Fibroblast of gingiva (primary cell): Measurements from ENCODE around the gene ZNF865.

ENCODE experiments used
- DNase-seq: peaks from one replicate; pipeline ENCODE4 v3.0.0-alpha.2; 2011; ENCODE audit warnings: low read depth

Gene ZNF865

DNA sequence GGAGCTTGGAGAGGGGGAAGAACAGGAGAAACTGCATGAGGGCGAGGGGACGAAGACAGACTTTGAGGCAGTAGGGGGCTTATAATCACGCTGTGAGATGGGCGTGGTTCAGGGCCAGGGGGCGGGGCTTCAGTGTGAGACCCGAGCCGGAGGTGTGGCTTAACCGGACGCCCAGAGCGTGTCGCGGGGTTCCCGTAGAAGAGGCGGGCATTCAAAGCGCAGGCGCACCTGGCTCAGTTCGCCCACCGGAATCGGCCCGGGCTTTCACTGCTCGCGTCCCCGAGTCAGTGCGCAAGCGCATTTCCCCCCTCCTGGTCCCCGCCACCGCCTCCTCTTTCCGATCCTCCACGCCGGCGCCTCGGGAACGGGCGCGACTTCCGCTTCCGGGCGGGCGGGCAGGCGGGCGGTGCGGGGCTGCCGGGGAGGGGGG lies 225 bp upstream of the ZNF865 start:
- peak; percentile 94 for DNase-seq

DNA sequence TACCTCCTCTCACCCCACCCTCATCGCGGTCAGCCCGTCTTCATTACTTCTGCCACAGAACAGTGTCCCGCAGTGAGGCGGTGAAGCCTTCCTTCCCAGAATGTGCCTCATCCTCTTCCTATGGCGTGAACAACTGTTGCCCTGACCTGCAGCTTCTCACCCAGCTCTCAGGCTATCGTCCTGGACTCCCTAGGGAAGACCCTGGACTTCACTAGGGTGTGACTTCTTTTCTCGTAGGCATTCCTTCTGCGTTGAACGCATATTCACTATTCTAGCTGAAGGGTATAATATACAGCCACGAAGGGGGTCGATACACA lies 982 bp downstream of the ZNF865 start:
- DNase-seq, result no peak

DNA sequence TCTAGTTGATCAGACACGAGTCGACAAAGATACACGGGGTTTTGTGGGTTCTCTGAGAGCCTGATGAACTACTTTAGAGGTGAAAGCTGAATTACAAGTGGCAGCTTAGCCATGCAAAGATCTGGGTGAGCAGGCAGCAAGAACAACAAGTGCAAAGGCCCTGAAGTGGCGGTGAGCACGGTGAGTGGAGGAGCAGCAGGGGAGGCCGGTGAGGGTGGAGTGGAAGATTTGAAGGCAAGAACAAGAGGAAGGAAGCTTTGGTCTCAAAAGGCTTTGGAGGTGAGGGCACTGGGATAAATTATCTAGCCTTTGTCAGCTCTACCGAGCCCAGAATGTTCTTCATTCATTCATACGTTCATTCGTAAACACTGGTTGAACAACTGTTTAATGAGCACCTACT lies 1.4 kb downstream of the ZNF865 start:
- no peak for DNase-seq

DNA sequence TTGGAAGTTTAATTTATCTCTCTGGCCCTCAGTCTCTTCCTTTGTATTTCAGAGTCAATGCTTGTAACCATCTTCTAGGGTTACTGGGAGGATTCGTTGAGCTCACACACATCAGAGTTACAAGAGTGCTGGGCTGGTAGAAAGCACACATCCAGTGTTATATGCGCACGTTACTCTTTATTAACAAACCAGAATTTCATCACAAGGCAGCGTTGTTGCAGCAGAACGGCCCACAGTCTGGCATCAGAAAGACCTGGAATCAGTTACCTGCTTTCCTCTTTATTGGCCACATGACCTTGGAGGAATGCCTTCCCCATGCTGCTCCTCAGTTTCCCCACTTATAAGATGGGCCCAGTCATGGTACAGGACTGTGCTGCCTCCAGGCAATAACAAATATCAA lies 3.9 kb downstream of the ZNF865 start:
- no peak for DNase-seq

DNA sequence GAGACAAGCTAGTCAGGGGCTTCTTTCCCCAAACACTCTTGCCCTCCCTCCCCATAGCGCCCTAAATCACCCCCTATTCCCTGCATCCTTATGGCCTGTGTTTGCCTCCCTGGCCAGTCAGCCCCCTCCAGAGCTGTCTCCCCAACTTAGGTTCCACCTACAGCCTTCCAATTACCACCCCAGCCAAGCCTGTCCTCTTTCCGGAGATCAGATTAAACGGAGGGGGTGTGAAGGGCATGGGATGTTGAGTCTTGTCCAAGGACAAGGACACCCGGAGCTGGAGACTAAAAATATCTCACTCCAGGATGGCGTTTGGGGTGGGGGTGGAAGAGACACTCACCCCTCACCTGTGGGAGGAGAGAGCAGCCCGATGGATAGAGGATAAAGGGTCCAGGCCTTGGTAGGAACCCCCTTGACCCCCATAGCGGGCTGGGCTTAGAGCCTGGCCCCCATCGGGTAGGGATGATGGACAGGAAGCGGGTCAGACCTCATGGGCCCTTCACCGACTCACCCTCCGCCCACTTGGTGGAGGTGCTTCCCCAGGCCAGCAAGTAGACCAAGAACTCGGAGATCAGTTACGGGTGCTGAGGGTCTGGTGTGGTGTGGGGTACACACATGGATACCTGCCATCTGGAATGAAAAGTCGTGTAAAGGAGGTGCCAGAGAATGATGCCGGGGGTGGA lies 6.0 kb downstream of the ZNF865 start:
- DNase-seq, result no peak

DNA sequence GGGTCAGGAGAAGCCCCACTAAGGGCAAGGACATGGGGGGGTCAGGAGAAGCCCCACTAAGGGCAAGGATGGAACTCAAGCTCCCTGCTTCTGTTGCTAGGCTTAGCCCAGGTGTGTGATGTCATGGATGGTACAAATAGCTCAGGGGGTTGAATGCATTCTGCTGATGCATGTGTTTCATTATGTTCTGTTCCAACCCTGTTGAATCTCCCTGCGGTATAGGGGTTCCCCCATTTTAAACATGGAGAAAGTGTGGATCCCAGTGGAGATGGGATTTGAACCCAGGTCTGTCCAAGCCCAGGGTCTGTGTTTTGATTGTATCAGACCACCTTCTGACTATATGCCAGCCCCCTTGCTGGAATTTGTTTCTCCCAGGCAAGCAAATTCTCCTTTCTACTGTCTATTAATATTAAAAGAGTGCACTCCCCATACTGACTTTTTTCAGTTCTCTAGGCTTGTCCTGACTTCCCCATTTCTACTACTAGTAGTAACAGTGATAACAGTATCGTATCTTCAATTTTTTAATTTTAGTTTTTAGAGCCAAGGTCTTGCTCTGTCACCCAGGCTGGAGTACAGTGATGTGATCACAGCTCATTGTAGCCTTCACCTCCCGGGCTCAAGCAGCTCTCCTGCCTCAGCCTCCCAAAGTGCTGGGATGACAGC lies 6.7 kb downstream of the ZNF865 start:
- DNase-seq, result no peak

DNA sequence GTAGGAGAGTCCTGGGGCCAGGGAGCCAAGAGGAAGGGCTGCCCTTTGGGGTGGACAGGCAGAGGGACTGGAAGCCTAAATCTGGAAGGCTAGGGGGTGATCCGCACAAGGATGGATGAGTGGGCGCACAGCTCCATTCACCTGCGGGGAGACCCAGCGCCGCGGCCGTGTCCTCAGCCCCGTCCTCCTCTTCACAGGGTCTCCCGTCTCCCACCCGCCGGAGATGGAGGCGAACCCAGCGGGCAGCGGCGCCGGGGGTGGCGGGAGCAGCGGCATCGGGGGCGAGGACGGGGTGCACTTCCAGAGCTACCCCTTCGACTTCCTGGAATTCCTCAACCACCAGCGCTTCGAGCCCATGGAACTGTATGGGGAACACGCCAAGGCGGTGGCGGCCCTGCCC lies 7.9 kb downstream of the ZNF865 start:
- no peak for DNase-seq

DNA sequence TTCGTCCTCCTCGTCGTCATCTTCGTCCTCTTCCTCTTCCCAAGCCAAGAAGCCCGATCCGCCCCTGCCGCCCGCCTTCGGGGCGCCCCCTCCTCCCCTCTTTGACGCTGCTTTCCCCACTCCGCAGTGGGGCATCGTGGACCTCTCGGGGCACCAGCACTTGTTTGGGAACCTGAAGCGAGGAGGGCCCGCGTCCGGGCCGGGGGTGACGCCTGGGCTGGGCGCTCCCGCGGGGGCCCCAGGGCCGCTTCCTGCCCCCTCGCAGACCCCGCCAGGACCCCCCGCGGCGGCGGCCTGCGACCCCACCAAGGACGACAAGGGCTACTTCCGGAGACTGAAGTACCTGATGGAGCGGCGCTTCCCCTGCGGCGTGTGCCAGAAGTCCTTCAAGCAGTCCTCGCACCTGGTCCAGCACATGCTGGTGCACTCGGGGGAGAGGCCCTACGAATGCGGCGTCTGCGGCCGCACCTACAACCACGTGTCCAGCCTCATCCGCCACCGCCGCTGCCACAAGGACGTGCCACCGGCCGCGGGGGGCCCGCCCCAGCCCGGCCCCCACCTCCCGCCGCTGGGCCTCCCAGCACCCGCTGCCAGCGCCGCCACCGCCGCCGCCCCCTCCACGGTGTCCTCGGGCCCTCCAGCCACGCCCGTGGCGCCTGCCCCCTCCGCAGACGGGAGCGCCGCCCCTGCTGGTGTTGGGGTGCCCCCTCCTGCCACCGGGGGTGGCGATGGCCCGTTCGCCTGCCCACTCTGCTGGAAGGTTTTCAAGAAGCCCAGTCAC lies 8.7 kb downstream of the ZNF865 start:
- no peak for DNase-seq

DNA sequence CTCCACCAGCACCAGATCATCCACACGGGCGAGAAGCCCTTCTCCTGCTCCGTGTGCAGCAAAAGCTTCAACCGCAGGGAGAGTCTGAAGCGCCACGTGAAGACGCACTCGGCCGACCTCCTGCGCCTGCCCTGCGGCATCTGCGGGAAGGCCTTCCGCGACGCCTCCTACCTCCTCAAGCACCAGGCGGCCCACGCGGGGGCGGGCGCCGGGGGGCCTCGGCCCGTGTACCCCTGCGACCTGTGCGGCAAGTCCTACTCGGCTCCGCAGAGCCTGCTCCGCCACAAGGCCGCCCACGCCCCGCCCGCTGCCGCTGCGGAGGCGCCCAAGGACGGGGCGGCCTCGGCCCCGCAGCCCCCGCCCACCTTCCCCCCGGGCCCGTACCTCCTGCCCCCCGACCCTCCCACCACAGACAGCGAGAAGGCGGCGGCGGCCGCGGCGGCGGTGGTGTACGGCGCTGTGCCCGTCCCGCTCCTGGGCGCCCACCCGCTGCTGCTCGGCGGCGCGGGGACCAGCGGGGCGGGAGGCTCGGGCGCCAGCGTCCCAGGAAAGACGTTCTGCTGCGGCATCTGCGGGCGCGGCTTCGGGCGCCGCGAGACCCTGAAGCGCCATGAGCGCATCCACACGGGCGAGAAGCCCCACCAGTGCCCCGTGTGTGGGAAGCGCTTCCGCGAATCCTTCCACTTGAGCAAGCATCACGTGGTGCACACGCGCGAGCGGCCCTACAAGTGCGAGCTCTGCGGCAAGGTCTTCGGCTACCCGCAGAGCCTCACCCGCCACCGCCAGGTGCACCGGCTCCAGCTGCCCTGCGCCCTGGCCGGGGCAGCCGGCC lies 9.5 kb downstream of the ZNF865 start:
- DNase-seq, result no peak

DNA sequence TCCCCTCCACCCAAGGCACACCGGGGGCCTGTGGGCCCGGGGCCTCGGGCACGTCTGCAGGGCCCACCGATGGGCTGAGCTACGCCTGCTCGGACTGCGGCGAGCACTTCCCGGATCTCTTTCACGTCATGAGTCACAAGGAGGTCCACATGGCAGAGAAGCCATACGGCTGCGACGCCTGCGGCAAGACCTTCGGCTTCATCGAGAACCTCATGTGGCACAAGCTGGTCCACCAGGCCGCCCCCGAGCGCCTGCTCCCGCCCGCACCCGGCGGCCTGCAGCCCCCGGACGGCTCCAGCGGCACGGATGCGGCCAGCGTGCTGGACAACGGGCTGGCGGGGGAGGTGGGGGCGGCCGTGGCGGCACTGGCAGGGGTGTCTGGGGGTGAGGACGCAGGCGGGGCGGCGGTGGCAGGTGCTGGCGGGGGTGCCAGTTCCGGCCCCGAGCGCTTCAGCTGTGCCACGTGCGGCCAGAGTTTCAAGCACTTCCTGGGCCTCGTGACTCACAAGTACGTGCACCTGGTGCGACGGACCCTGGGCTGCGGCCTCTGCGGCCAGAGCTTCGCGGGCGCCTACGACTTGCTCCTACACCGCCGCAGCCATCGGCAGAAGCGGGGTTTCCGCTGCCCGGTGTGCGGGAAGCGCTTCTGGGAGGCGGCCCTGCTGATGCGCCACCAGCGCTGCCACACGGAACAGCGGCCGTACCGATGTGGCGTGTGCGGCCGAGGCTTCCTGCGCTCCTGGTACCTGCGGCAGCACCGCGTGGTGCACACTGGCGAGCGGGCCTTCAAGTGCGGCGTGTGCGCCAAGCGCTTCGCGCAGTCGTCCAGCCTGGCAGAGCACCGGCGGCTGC lies 10.3 kb downstream of the ZNF865 start:
- DNase-seq, result no peak

DNA sequence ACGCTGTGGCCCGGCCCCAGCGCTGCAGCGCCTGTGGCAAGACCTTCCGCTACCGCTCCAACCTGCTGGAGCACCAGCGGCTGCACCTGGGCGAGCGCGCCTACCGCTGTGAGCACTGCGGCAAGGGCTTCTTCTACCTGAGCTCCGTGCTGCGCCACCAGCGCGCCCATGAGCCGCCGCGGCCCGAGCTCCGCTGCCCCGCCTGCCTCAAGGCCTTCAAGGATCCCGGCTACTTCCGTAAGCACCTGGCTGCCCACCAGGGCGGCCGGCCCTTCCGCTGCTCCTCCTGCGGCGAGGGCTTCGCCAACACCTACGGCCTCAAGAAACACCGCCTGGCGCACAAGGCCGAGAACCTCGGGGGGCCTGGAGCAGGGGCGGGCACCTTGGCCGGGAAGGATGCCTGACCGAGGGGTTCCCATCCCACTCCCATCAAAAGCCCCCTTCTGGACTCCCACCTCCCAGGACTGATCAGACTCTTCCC lies 11.0 kb downstream of the ZNF865 start:
- DNase-seq, result no peak

DNA sequence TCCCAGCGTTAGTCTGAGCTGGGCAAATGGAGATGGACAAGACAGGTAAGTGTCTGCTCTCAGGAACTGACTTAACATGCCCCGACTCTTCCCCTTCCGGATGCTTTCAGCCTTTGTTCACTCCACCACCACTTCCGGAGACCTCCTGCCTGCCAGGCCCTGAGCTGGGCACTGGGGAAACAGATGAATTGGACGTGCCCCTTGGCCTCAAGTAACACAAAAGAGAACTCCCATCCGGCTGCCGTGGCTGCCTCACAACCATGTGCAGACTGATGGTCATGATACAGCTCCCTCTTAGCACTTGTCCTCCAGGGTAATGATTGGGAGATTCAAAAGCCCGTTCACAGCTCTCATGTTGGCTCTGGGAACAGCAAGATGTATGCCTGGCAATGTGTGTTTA lies 12.0 kb downstream of the ZNF865 start:
- no peak for DNase-seq

DNA sequence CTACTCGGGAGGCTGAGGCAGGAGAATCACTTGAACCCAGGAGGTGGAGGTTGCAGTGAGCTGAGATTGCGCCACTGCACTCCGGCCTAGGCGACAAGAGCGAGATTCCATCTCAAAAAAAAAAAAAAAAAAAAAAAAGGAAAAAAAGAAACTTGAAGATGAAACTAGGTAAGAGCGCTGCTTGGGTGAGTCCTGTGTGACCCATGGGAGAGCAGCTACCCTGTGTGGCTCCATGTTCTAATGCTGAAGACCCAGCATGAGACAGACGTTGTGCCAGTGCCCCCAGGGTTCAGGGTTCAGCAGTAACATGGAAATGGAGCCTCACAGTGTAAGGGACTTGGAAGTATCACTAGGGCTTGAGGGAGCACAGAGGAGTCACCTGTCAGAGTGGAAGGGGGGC lies 13.0 kb downstream of the ZNF865 start:
- DNase-seq, result no peak

DNA sequence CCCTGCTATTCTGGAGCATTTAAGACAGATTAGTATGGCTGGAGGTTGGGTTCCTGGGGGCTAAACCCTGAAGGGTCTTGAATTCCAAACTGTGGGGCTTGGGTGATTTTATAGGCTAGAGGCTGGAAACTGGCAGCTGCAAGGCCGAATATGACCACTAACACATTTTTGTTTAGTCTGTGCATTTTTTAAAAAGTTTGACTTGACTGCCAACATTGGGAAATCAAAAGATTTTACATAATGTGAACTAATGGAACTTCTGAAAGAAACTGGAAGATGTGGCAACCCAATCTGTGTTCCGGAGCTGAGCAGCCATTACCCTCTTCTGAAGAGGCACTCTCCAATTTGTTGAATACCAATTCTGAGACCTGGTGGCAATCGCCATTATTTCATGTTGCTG lies 13.8 kb downstream of the ZNF865 start:
- peak; percentile 76 for DNase-seq

DNA sequence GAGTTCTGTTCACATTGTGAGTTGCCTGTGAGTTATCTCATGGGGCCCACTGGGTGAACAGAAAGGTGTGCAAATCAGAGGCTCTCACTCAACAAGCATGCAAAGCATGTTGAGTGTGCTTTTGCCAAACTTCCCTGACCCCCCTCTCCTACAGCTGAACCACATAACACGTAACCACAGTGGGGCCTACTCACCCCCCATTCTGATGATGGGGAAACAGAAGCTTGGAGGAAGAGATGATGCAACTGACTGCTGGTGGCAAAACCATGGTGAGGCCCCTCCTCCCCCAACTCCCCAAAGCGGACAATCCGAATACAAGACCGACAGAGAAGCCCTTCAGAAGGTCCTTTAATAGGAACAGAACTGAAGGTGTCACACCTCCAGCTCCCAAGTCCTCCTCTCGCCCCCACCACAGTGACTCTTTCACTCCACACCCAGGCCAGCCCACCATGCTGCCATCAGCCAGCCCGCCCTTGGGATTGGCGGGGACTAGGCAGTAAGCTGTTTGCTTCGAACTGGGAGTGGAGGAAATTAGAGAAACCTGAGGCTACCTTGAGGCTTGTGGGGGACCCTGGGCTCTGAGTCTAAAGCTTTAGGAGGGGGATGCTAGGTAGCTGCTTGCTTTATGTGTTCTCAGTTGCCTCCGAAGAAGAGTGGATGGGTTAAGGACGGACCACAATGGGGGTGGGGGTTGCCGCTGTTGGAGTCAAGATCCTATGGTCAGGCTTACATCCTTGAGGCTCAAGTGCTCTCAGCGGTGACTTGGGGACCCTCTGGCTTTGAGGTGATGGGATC lies 15.2 kb downstream of the ZNF865 start:
- DNase-seq, result no peak

DNA sequence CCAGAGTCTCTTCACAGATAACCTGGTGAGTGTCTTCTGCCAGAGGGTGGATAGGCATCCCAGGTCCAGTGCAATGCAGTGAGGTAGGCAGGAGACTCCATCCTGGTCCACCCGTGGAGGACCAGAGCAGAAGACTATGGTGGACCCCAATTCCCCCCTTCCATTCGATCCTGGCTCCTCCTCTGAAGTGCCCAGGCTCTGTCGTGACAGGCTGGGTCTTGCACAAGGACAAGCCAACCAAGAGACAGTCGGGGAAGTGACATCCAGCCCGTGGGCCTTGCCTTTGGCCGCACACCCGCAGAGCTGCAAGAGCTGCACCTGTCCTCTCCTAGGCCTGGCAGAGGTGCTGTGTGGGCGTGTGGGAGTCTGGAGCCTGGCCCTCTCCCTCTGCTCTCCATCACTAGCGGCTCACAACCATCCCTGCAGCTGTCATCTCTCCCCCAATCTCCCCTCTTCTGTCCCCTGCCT lies 15.8 kb downstream of the ZNF865 start:
- no peak for DNase-seq

DNA sequence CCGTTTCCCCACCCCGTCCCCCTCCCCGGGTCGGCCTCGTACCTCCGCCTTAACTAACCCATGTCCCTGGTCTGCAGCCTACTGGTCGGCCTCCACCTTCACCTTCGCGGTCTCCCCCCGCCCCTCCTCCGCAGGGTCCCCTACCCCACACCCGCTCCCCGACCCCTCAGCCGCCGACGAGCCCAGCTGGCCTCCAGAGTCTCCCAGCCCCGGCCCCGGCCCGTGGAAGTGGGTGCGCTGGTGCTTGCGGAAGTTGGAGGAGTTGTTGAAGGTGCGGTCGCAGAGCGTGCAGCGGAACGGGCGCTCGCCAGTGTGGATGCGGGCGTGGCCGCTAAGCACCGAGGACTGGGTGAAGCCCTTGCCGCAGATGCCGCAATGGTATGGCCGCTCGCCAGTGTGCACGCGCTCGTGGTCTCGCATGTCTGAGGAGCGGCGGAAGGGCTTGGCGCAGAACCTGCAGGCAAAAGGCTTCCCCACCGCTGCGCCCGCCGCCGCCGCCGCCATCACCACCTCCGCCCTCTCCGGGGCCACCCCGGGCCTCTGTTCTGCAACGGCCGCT lies 16.3 kb downstream of the ZNF865 start:
- DNase-seq, result no peak

DNA sequence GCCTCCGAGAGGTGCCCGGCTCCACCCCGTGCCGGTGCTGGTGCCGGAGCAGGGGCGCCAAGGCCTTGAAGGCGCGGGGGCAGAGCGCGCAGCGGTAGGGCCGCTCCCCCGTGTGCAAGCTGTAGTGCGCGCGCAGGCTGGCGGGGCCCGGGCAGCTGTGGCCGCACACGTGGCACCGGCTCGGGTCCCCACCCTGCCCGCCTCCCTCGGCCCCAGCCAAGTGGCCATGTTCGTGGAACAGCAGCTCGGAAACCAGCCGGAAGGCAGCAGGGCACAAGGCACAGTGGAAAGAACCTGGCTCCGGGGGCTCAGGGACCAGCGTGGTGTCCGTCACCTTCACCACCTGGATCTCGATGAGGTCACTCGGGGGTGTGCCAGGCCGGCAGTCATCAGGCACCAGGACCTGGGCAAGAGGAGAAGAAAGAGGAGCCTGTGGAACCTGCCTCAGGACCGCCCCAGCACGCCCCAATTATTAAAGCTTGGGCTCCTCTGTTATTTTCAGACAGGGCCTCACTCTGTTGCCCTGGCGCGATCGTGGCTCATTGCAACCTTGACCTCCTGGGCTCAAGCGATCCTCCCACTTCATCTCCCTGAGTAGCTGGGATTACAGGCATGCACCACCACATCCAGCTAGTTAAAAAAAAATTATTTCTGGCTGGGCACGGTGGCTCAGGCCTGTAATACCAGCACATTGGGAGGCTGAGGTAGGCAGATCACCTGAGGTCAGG lies 17.0 kb downstream of the ZNF865 start:
- no peak for DNase-seq

DNA sequence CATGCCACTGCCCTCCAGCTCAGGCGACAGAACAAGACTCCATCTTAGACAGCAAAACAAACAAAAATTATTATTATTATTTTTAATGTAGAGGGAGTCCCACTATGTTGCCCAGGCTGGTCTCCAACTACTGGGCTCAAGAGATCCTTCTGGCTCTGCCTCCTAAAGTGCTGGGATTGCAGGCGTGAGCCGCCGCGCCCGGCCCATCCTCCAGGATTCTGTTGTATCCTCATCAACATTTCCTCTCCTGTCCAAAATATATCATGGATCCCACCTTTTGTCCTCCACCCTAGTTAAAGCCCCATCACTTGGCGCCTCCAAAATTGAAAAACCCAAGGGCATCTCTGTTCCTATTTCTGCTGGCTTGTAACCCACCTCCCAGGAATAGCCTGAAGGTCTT lies 17.7 kb downstream of the ZNF865 start:
- DNase-seq, result no peak
